ENCODE results near the gene CYP39A1.

- TF ChIP-seq, protein P1, sequence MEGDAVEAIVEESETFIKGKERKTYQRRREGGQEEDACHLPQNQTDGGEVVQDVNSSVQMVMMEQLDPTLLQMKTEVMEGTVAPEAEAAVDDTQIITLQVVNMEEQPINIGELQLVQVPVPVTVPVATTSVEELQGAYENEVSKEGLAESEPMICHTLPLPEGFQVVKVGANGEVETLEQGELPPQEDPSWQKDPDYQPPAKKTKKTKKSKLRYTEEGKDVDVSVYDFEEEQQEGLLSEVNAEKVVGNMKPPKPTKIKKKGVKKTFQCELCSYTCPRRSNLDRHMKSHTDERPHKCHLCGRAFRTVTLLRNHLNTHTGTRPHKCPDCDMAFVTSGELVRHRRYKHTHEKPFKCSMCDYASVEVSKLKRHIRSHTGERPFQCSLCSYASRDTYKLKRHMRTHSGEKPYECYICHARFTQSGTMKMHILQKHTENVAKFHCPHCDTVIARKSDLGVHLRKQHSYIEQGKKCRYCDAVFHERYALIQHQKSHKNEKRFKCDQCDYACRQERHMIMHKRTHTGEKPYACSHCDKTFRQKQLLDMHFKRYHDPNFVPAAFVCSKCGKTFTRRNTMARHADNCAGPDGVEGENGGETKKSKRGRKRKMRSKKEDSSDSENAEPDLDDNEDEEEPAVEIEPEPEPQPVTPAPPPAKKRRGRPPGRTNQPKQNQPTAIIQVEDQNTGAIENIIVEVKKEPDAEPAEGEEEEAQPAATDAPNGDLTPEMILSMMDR (IDR thresholded peaks at IDR 0.05), result no peak
- no peak for TF ChIP-seq POLR2A (IDR thresholded peaks at IDR 0.05)
Measured at GRCh38 chr6:46612645-46613044, 40.0 kb downstream of the CYP39A1 start.
